DND-41 (cell line): Measurements from ENCODE around the gene NDUFS3.
A peak's percentile ranks its signal among the peaks of the same experiment; 100 is the strongest.

Experiments
- ATAC-seq: fragments of 200-7000 bp; cut with Tn5 transposase; 3 replicates; pipeline ENCODE4 v1.9.1; 2021; ENCODE audit warnings: low read depth; ENCODE audit not compliant: insufficient read depth
- DNase-seq: peaks from one replicate; pipeline ENCODE4 v3.0.0-alpha.2; 2020
- H2AFZ ChIP-seq: 2 replicates; pipeline ENCODE4 v1.6.0; 2012; ENCODE audit warnings: low read depth, low read length
- H3K27ac ChIP-seq: 2 replicates; pipeline ENCODE4 v1.5.1; 2012; ENCODE audit warnings: low read length, inconsistent platforms
- H3K27me3 ChIP-seq: fragments of 200-600 bp; sonication (generic); 2 replicates; pipeline ENCODE4 v1.6.0; 2012; ENCODE audit warnings: low read length, mild to moderate bottlenecking, inconsistent platforms; ENCODE audit not compliant: insufficient read depth, poor library complexity
- H3K36me3 ChIP-seq: 2 replicates; pipeline ENCODE4 v1.5.1; 2012; ENCODE audit warnings: low read length, inconsistent platforms; ENCODE audit not compliant: insufficient read depth
- H3K4me1 ChIP-seq: 2 replicates; pipeline ENCODE4 v1.5.1; 2012; ENCODE audit warnings: mild to moderate bottlenecking, low read length; ENCODE audit not compliant: insufficient read depth
- H3K4me2 ChIP-seq: 2 replicates; pipeline ENCODE4 v1.6.0; 2012; ENCODE audit warnings: mild to moderate bottlenecking, moderate library complexity, low read length, inconsistent platforms; ENCODE audit not compliant: insufficient read depth
- H3K4me3 ChIP-seq, 2 experiments: fragments of 200-600 bp in 1 of 2; shearing (Covaris generic) in 1 of 2; 2 replicates each; pipeline ENCODE4 v1.5.1; 2012 to 2016; ENCODE audit warnings: inconsistent platforms in 2 of 2, low read length in 2 of 2, mild to moderate bottlenecking in 2 of 2, low read depth in 1 of 2, moderate library complexity in 1 of 2
- H3K79me2 ChIP-seq: 2 replicates; pipeline ENCODE4 v1.6.0; 2012; ENCODE audit warnings: low read length, inconsistent platforms; ENCODE audit not compliant: insufficient read depth
- H3K9ac ChIP-seq: 2 replicates; pipeline ENCODE4 v1.6.0; 2012; ENCODE audit warnings: low read depth, mild to moderate bottlenecking, inconsistent platforms, low read length, moderate library complexity
- H3K9me3 ChIP-seq: 2 replicates; pipeline ENCODE4 v1.5.1; 2012; ENCODE audit warnings: low read length, moderate library complexity, mild to moderate bottlenecking, inconsistent platforms; ENCODE audit not compliant: insufficient read depth, severe bottlenecking
- H4K20me1 ChIP-seq: 2 replicates; pipeline ENCODE4 v1.6.0; 2012; ENCODE audit warnings: low read length; ENCODE audit not compliant: insufficient read depth
- CTCF ChIP-seq: IDR thresholded peaks from 2 replicates; pipeline ENCODE4 v1.5.1; 2012; ENCODE audit warnings: borderline replicate concordance, low read length, moderate library complexity, mild to moderate bottlenecking; ENCODE audit not compliant: poor library complexity, severe bottlenecking; ENCODE audit errors: extremely low read depth
- EZH2 ChIP-seq: IDR thresholded peaks from 3 replicates; pipeline ENCODE4 v1.6.1; 2012; ENCODE audit warnings: borderline replicate concordance, low read depth, mild to moderate bottlenecking, moderate library complexity, low read length, inconsistent platforms; ENCODE audit not compliant: severe bottlenecking

Gene NDUFS3

DNA sequence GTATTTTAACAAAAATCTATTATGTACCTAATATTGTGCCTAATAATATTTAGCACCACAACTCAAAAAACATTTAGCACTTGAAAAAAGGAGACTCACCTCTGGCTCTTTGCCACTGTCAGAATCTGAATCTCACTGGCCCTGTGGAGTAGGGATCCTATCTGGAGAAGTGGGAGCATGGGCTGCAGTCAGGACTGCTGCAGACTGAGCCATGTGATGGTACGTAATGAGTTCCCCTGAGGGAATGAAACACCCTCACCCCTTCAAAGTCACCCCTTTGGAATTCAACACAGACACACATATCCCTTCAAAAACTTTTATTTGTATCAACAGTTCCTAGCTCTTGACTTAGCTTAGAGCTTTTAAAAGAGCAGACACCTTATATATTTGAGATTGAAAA is 7.0 kb upstream of the NDUFS3 start:
- no peak for ATAC-seq
- H3K9ac ChIP-seq: no peak overlapping the region
- H3K4me1 ChIP-seq: peaks cover 14% of the 10 kb centered on the region
- peaks cover 77% of the 10 kb centered on the region for H3K36me3 ChIP-seq
- DNase-seq: no peak
- no peak for TF ChIP-seq EZH2
- TF ChIP-seq CTCF: no peak
- H3K9me3 ChIP-seq: no peaks in the 10 kb centered on the region
- no peaks in the 10 kb centered on the region for H3K27me3 ChIP-seq
- H2AFZ ChIP-seq: no peak overlapping the region
- H3K4me3 ChIP-seq: no peak overlapping the region
- peaks cover 13% of the 10 kb centered on the region; the same call in 1 of the 2 replicates for H4K20me1 ChIP-seq
- peaks cover 76% of the 10 kb centered on the region for H3K79me2 ChIP-seq
- H3K4me2 ChIP-seq: no peak overlapping the region
- no peak overlapping the region for H3K27ac ChIP-seq

DNA sequence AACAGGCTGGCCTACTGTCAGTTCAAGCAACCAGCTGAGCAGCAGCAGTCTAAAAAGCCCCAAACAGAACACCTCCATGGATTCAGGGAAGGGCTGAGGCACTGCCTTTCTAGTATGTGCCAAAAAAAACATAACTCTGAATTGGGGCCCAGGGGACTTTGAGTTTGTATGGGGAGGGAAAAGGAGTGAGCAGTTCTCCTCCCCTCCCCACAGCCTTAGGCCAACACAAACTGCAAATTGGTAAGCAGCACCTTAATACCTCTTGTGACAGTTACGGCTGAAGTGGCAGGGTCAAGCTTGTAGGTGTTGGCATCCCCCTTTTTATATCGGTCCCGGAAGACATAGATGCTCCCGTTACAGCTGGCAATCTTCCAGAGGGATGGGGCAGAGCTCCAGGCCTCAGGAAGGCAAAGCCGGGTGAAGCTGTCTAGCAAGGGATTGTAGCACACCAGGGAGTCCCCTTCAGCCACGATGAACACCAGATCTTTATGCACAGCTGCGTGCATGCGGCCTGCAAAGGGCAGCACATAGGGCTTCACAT is 6.1 kb upstream of the NDUFS3 start:
- Histone ChIP-seq H3K9ac (no peak overlapping the region), H3K36me3 (peaks cover 86% of the 10 kb centered on the region), H3K4me3 (no peak overlapping the region), H3K27me3 (no peaks in the 10 kb centered on the region), H3K9me3 (no peaks in the 10 kb centered on the region), H3K27ac (no peak overlapping the region), H3K4me1 (peaks cover 14% of the 10 kb centered on the region), H3K4me2 (no peak overlapping the region), H2AFZ (no peak overlapping the region), H4K20me1 (peaks cover 13% of the 10 kb centered on the region; the same call in 1 of the 2 replicates), H3K79me2 (peaks cover 76% of the 10 kb centered on the region)
- DNase-seq (no peak), ATAC-seq (no peak; the same call in 2 of the 3 replicates)
- TF ChIP-seq CTCF (no peak), EZH2 (no peak)

DNA sequence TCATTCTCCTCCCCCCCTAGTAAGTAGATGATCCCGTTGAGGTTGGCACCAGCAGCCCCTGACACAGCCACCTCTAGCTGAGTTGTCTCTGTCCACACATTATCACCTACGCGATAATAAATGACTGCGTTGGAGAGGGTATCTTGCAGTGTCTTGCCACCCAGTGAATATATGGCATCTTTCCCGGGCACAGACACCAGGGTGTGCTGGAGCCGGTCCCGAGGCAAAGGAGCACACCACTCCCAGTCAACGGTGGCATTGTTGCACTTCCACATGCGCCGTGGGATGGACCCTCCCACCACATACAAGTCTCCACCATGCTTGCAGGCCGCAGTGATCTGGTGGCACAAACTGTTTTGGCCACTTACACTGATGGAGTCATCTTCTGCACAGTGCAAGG is 5.6 kb upstream of the NDUFS3 start:
- Histone ChIP-seq H3K9ac (no peak overlapping the region), H2AFZ (no peak overlapping the region), H3K79me2 (peaks cover 77% of the 10 kb centered on the region), H4K20me1 (peaks cover 13% of the 10 kb centered on the region; the same call in 1 of the 2 replicates), H3K27ac (no peak overlapping the region), H3K4me1 (peaks cover 19% of the 10 kb centered on the region), H3K27me3 (no peaks in the 10 kb centered on the region), H3K4me2 (0 out of 2 replicates have a peak overlapping the region, but pooled peaks have one; percentile 19), H3K4me3 (no peak overlapping the region), H3K36me3 (peaks cover 86% of the 10 kb centered on the region), H3K9me3 (no peaks in the 10 kb centered on the region)
- ATAC-seq: no peak; the same call in 2 of the 3 replicates
- TF ChIP-seq CTCF (no peak), EZH2 (no peak)
- DNase-seq: no peak
